ENCODE results near the gene PLA2G5.

GRCh38 chr1:20028125-20028524 lies 41.9 kb upstream of the PLA2G5 start:
- TF ChIP-seq CTCF (IDR thresholded peaks at IDR 0.05) (no peak), POLR2A (IDR thresholded peaks at IDR 0.05) (no peak)

Data from thyroid gland (tissue), 4 donors.